ENCODE results near the gene IFT172.
A peak's percentile ranks its signal among the peaks of the same experiment; 100 is the strongest.
"Not testable (repeated sequence)": the region's sequence is repeated elsewhere in the genome, so short reads cannot be mapped to it uniquely, and the experiment has no call there.

IFT172 gene

GRCh38 chr2:27492557-27492956 is 3.0 kb upstream of the IFT172 start:
- DNase-seq, result no peak

GRCh38 chr2:27489118-27489497 is 435 bp downstream of the IFT172 start:
- no peak for DNase-seq

- DNase-seq, result no peak
Observed at GRCh38 chr2:27485496-27485895, 4.0 kb downstream of the IFT172 start.

GRCh38 chr2:27471961-27472360 is 17.6 kb downstream of the IFT172 start:
- DNase-seq, result no peak

GRCh38 chr2:27464443-27464842 is 25.1 kb downstream of the IFT172 start:
- no peak for DNase-seq

GRCh38 chr2:27461118-27461517 is 28.4 kb downstream of the IFT172 start:
- DNase-seq, result peak in 1 of 2 experiments; percentile 25

GRCh38 chr2:27453968-27454367 is 35.6 kb downstream of the IFT172 start:
- no peak for DNase-seq

GRCh38 chr2:27451095-27451494 is 38.4 kb downstream of the IFT172 start:
- no peak for DNase-seq

GRCh38 chr2:27448381-27448780 is 41.2 kb downstream of the IFT172 start:
- no peak for DNase-seq

GRCh38 chr2:27446057-27446456 is 43.5 kb downstream of the IFT172 start:
- no peak for DNase-seq

- DNase-seq, result no peak
Observed at GRCh38 chr2:27445615-27446014, 43.9 kb downstream of the IFT172 start.

GRCh38 chr2:27445155-27445554 is 44.4 kb downstream of the IFT172 start:
- DNase-seq, result no peak

GRCh38 chr2:27442920-27443282 is 46.6 kb downstream of the IFT172 start:
- DNase-seq, result no peak

- no peak for DNase-seq
Observed at GRCh38 chr2:27441958-27442919, 47.3 kb downstream of the IFT172 start, which contains the start of gene KRTCAP3. Gene KRTCAP3, plus strand, starts transcription at chr2:27442381. Its CDS starts 32 bp downstream, at chr2:27442413.

GRCh38 chr2:27441226-27441926 is 48.2 kb downstream of the IFT172 start:
- no peak for DNase-seq

- DNase-seq, result no peak
Observed at GRCh38 chr2:27435628-27436027, 53.9 kb downstream of the IFT172 start.

- no peak for DNase-seq
Observed at GRCh38 chr2:27431395-27431794, 58.1 kb downstream of the IFT172 start.

GRCh38 chr2:27428978-27429541 is 60.5 kb downstream of the IFT172 start:
- no peak for DNase-seq

GRCh38 chr2:27428213-27428977 is 61.1 kb downstream of the IFT172 start, which contains the start of gene NRBP1:
Gene NRBP1, plus strand, starts transcription at chr2:27428631. Its CDS starts 4,643 bp downstream, at chr2:27433274.
- peak; percentile 39 to 69 for DNase-seq

- DNase-seq, result no peak
Observed at GRCh38 chr2:27427863-27428212, 61.7 kb downstream of the IFT172 start.

- DNase-seq, result not testable (repeated sequence)
Observed at GRCh38 chr2:27425039-27425438, 64.5 kb downstream of the IFT172 start.

- no peak for DNase-seq
Observed at GRCh38 chr2:27422958-27423357, 66.6 kb downstream of the IFT172 start.
